Ishikawa (cell line): Measurements from ENCODE around the gene RABGAP1L.

Experiments used
- CEBPB ChIP-seq: IDR thresholded peaks from 2 replicates; pipeline ENCODE4 v1.6.1; 2012
- CREB1 ChIP-seq: IDR thresholded peaks from 2 replicates; pipeline ENCODE4 v1.6.1; 2012; ENCODE audit warnings: low read depth
- EGR1 ChIP-seq: IDR thresholded peaks from 2 replicates; pipeline ENCODE4 v1.6.1; 2012
- EP300 ChIP-seq: IDR thresholded peaks from 2 replicates; pipeline ENCODE4 v1.6.1; 2012; ENCODE audit warnings: borderline replicate concordance
- FOXM1 ChIP-seq: IDR thresholded peaks from 2 replicates; pipeline ENCODE4 v1.6.1; 2012; ENCODE audit warnings: low read depth, borderline replicate concordance
- MAX ChIP-seq: IDR thresholded peaks from 2 replicates; pipeline ENCODE4 v1.6.1; 2012
- NFIC ChIP-seq: IDR thresholded peaks from 2 replicates; pipeline ENCODE4 v1.6.1; 2012
- RAD21 ChIP-seq: IDR thresholded peaks from 2 replicates; pipeline ENCODE4 v1.6.1; 2012; ENCODE audit warnings: low read depth
- TAF1 ChIP-seq: IDR thresholded peaks from 2 replicates; pipeline ENCODE4 v1.6.1; 2012; ENCODE audit warnings: low read depth, mild to moderate bottlenecking
- TCF12 ChIP-seq: IDR thresholded peaks from 2 replicates; pipeline ENCODE4 v1.6.1; 2012; ENCODE audit warnings: low read depth
- TEAD4 ChIP-seq: IDR thresholded peaks from 2 replicates; pipeline ENCODE4 v1.6.1; 2012
- USF1 ChIP-seq: IDR thresholded peaks from 2 replicates; pipeline ENCODE4 v1.6.1; 2012
- YY1 ChIP-seq: IDR thresholded peaks from 2 replicates; pipeline ENCODE4 v1.6.1; 2012; ENCODE audit warnings: low read depth
- ZBTB7A ChIP-seq: IDR thresholded peaks from 2 replicates; pipeline ENCODE4 v1.6.1; 2012; ENCODE audit warnings: low read depth
- TF ChIP-seq, protein P1 (sequence below): IDR thresholded peaks from 2 replicates; pipeline ENCODE4 v1.6.1; 2012; ENCODE audit warnings: low read depth, mild to moderate bottlenecking

RABGAP1L gene

DNA sequence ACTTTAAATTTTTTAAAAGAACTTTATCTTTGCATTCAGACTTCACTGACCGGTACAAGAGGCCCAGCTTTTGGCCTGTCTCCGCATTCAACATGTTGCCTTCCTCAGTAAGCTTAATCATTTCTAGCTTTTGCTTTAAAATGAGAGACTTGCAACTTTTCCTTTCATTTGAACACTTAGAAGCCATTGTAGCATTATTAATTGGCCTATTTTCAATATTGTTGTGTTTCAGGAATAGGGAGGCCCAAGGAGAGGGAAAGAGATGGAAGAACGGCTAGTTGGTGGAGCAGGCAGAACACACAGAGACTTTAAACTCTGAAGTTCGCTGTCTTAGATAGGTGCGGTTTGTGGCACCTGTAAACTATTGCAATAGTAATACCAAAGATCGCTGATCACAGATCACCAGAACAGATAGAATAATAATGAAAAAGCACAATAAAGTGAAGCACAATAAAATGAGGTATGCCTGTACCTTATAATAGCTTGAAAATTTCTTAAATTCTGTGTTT is 31.4 kb downstream of the RABGAP1L start:
- TF ChIP-seq MAX, result no peak
- TF ChIP-seq RAD21, result no peak
- no peak for TF ChIP-seq EGR1
- no peak for TF ChIP-seq TAF1
- no peak for TF ChIP-seq EP300
- no peak for TF ChIP-seq YY1
- no peak for TF ChIP-seq USF1
- TF ChIP-seq, protein P1, sequence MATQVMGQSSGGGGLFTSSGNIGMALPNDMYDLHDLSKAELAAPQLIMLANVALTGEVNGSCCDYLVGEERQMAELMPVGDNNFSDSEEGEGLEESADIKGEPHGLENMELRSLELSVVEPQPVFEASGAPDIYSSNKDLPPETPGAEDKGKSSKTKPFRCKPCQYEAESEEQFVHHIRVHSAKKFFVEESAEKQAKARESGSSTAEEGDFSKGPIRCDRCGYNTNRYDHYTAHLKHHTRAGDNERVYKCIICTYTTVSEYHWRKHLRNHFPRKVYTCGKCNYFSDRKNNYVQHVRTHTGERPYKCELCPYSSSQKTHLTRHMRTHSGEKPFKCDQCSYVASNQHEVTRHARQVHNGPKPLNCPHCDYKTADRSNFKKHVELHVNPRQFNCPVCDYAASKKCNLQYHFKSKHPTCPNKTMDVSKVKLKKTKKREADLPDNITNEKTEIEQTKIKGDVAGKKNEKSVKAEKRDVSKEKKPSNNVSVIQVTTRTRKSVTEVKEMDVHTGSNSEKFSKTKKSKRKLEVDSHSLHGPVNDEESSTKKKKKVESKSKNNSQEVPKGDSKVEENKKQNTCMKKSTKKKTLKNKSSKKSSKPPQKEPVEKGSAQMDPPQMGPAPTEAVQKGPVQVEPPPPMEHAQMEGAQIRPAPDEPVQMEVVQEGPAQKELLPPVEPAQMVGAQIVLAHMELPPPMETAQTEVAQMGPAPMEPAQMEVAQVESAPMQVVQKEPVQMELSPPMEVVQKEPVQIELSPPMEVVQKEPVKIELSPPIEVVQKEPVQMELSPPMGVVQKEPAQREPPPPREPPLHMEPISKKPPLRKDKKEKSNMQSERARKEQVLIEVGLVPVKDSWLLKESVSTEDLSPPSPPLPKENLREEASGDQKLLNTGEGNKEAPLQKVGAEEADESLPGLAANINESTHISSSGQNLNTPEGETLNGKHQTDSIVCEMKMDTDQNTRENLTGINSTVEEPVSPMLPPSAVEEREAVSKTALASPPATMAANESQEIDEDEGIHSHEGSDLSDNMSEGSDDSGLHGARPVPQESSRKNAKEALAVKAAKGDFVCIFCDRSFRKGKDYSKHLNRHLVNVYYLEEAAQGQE, result no peak
- TF ChIP-seq CREB1, result no peak
- TF ChIP-seq FOXM1, result no peak
- TF ChIP-seq TCF12, result no peak
- no peak for TF ChIP-seq CEBPB
- TF ChIP-seq ZBTB7A, result no peak
- TF ChIP-seq NFIC, result no peak
- TF ChIP-seq TEAD4, result no peak

- TF ChIP-seq TAF1, result no peak
- TF ChIP-seq TEAD4, result 0 out of 2 replicates have a peak, but pooled peaks have one; percentile 16
Observed at GRCh38 chr1:174191349-174191862, 32.1 kb downstream of the RABGAP1L start.

DNA sequence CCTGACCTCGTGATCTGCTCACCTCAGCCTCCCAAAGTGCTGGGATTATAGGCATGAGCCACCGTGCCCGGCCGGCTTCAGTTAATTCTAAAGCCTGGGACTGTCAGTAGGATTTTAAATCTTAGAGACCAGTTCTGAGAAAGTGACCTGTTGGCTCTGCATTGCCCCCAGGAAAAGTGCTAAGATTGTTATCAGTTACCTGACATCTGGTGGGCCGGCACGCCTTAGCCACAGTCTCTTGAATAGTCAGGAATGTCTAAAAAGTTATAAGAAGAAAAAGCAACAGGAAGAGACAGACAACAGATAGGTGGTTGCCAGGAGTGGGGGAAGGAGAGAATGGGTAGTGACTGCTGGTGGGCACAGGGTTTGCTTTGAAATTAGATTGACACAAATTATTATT is 35.1 kb downstream of the RABGAP1L start:
- no peak for TF ChIP-seq TEAD4
- TF ChIP-seq EGR1, result no peak
- no peak for TF ChIP-seq FOXM1
- TF ChIP-seq TAF1, result no peak
- TF ChIP-seq RAD21, result no peak
- no peak for TF ChIP-seq CREB1
- no peak for TF ChIP-seq ZBTB7A
- TF ChIP-seq MAX, result no peak
- no peak for TF ChIP-seq NFIC
- no peak for TF ChIP-seq CEBPB
- TF ChIP-seq TCF12, result no peak
- TF ChIP-seq YY1, result no peak
- no peak for TF ChIP-seq USF1
- TF ChIP-seq, protein P1, result no peak
- no peak for TF ChIP-seq EP300

GRCh38 chr1:174197088-174197487 is 37.8 kb downstream of the RABGAP1L start:
- TF ChIP-seq RAD21 (no peak), NFIC (no peak), MAX (no peak), CREB1 (no peak), YY1 (no peak), FOXM1 (no peak), TCF12 (no peak), CEBPB (no peak), EGR1 (no peak), ZBTB7A (no peak), EP300 (no peak), TEAD4 (no peak), USF1 (no peak), TAF1 (no peak)
- TF ChIP-seq, protein P1, result no peak
